SW480 (cell line): ENCODE results near the gene PRSS35.
"Not testable (repeated sequence)": the region's sequence is repeated elsewhere in the genome, so short reads cannot be mapped to it uniquely, and the experiment has no call there.

Source experiments
- DNase-seq: peaks from one replicate; pipeline ENCODE4 v3.0.0-alpha.2; 2016; ENCODE audit warnings: low spot score

PRSS35 gene

GRCh38 chr6:83511901-83512681, at the start of gene PRSS35:
TSS of gene PRSS35 (plus strand) at chr6:83512534. CDS start at chr6:83523442, 10,908 bp downstream.
- peak; percentile 22 for DNase-seq

- DNase-seq, result no peak
Observed at GRCh38 chr6:83463886-83464285, 48.4 kb upstream of the PRSS35 start.

- DNase-seq, result no peak
Observed at GRCh38 chr6:83464381-83465140, 47.8 kb upstream of the PRSS35 start.

GRCh38 chr6:83466328-83466727, 46.0 kb upstream of the PRSS35 start:
- DNase-seq, result no peak

- DNase-seq, result no peak
Observed at GRCh38 chr6:83467620-83468036, 44.7 kb upstream of the PRSS35 start.

- no peak for DNase-seq
Observed at GRCh38 chr6:83470001-83470400, 42.3 kb upstream of the PRSS35 start.

GRCh38 chr6:83470587-83470986, 41.7 kb upstream of the PRSS35 start:
- DNase-seq, result no peak

- DNase-seq, result no peak
Observed at GRCh38 chr6:83472767-83473166, 39.6 kb upstream of the PRSS35 start.

GRCh38 chr6:83474309-83474708, 38.0 kb upstream of the PRSS35 start:
- no peak for DNase-seq

GRCh38 chr6:83476971-83477370, 35.4 kb upstream of the PRSS35 start:
- DNase-seq, result no peak

- DNase-seq, result no peak
Observed at GRCh38 chr6:83479389-83479788, 32.9 kb upstream of the PRSS35 start.

- no peak for DNase-seq
Observed at GRCh38 chr6:83480470-83480869, 31.9 kb upstream of the PRSS35 start.

- DNase-seq, result not testable (repeated sequence)
Observed at GRCh38 chr6:83481938-83482337, 30.4 kb upstream of the PRSS35 start.

- no peak for DNase-seq
Observed at GRCh38 chr6:83488448-83488847, 23.9 kb upstream of the PRSS35 start.

GRCh38 chr6:83488861-83489260, 23.5 kb upstream of the PRSS35 start:
- no peak for DNase-seq

GRCh38 chr6:83490217-83490807, 22.0 kb upstream of the PRSS35 start:
- DNase-seq, result no peak

GRCh38 chr6:83505356-83505755, 7.0 kb upstream of the PRSS35 start:
- no peak for DNase-seq

GRCh38 chr6:83509441-83509840, 2.9 kb upstream of the PRSS35 start:
- DNase-seq, result no peak

- no peak for DNase-seq
Observed at GRCh38 chr6:83510791-83511190, 1.5 kb upstream of the PRSS35 start.

GRCh38 chr6:83511266-83511665, 1.1 kb upstream of the PRSS35 start:
- DNase-seq, result no peak

GRCh38 chr6:83514466-83514865, 2.1 kb downstream of the PRSS35 start:
- DNase-seq, result no peak

- peak; percentile 34 for DNase-seq
Observed at GRCh38 chr6:83514866-83515466, 2.6 kb downstream of the PRSS35 start.

- DNase-seq, result no peak
Observed at GRCh38 chr6:83517500-83517899, 5.2 kb downstream of the PRSS35 start.
